C4-2B (cell line): ENCODE data around the gene GABRA6.

ENCODE experiments used
- H3K27ac ChIP-seq: fragments of 450-650 bp; 2 replicates; pipeline ENCODE4 v1.5.1; 2017
- ZFX ChIP-seq: fragments of 450-650 bp; IDR thresholded peaks from 2 replicates; pipeline ENCODE4 v1.6.1; 2017
- TF ChIP-seq, protein P1 (sequence below): fragments of 450-650 bp; conservative IDR thresholded peaks from 2 replicates; pipeline ENCODE4 v1.5.1; 2017; ENCODE audit warnings: mild to moderate bottlenecking

GABRA6 gene

DNA sequence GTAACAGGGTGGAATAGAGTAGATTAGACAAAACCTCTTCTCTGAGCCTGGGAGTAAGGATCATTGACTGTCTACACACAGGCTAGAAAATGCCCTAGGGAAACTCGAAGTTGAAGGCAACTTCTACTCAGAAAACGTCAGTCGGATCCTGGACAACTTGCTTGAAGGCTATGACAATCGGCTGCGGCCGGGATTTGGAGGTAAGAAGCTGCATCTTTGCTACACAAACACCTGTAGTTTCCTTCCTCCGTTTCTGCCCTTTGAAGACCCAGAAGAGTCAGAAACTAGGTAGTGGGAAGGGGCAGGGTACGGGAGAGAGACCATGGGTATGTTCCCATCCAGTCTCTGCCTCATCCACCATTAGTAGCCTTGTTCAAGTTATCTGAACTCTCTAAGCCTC is 628 bp downstream of the GABRA6 start:
- no peak overlapping the region for H3K27ac ChIP-seq
- TF ChIP-seq, protein P1, sequence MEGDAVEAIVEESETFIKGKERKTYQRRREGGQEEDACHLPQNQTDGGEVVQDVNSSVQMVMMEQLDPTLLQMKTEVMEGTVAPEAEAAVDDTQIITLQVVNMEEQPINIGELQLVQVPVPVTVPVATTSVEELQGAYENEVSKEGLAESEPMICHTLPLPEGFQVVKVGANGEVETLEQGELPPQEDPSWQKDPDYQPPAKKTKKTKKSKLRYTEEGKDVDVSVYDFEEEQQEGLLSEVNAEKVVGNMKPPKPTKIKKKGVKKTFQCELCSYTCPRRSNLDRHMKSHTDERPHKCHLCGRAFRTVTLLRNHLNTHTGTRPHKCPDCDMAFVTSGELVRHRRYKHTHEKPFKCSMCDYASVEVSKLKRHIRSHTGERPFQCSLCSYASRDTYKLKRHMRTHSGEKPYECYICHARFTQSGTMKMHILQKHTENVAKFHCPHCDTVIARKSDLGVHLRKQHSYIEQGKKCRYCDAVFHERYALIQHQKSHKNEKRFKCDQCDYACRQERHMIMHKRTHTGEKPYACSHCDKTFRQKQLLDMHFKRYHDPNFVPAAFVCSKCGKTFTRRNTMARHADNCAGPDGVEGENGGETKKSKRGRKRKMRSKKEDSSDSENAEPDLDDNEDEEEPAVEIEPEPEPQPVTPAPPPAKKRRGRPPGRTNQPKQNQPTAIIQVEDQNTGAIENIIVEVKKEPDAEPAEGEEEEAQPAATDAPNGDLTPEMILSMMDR: no peak
- no peak for TF ChIP-seq ZFX

DNA sequence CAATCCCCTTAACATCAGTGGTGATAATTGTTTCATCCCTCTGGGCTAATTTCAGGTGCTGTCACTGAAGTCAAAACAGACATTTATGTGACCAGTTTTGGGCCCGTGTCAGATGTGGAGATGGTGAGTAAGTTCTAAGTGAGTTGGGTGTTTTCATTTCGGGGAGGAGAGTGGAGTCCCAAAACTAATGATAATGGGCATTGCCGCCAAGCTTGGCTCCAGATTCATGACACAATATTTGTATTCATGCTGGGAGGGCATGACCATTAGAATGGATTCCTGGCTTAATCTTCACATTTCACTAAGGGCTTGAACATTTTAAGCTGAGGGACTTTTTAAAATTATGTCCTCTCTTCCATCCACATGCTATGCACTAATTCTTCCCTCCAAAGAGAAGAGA is 1.4 kb downstream of the GABRA6 start:
- TF ChIP-seq ZFX: no peak
- TF ChIP-seq, protein P1: no peak
- no peak overlapping the region for H3K27ac ChIP-seq

DNA sequence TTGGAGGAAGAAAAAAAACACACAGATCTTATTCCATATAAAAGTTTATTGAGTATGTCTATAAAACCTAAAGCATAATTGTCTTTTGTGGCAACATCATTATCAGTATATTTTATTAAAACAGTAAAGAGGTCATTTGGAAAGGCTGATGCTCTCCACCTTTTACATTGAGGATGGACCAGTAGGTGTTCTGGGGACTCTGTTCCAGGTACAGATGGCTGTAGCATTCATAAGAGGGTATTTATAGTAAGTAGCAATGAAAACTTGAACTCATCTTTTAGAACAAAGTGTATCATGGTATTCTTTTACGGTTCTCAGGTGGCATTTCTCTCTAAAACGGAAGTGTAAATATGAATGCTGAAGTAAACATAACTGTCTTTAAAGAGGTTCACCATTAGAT is 1.8 kb downstream of the GABRA6 start:
- no peak overlapping the region for H3K27ac ChIP-seq
- TF ChIP-seq, protein P1: no peak
- TF ChIP-seq ZFX: no peak

DNA sequence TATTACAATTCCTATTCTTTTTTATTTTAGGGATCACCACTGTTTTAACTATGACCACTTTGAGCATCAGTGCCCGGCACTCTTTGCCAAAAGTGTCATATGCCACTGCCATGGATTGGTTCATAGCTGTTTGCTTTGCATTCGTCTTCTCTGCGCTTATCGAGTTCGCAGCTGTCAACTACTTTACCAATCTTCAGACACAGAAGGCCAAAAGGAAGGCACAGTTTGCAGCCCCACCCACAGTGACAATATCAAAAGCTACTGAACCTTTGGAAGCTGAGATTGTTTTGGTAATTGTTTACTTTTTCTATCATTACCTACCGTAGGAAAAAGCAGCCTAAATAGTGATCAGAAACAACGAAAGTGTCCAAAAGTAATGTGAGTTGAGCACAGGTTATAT is 6.4 kb downstream of the GABRA6 start:
- no peak overlapping the region for H3K27ac ChIP-seq
- TF ChIP-seq ZFX: no peak
- TF ChIP-seq, protein P1: no peak

DNA sequence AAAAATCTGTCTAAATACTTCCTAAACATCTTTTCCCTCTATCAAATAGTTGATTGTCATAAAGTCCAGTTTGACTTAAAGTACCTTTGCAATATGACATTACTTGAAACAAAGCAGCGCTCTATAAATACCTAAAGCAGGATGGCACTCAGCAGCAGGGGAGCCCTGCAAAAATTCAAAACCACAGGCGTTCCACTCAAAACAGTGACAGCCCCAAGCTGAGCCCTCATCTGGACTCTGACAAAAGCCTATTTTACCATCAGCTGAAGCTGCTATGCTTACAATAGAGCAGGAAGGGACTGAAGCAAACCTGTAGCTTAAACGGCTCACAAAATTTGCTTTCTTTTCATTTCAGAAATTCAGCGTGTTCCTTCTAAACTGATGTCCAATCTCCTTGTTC is 11.5 kb downstream of the GABRA6 start:
- TF ChIP-seq, protein P1: no peak
- TF ChIP-seq ZFX: no peak
- H3K27ac ChIP-seq: no peak overlapping the region

DNA sequence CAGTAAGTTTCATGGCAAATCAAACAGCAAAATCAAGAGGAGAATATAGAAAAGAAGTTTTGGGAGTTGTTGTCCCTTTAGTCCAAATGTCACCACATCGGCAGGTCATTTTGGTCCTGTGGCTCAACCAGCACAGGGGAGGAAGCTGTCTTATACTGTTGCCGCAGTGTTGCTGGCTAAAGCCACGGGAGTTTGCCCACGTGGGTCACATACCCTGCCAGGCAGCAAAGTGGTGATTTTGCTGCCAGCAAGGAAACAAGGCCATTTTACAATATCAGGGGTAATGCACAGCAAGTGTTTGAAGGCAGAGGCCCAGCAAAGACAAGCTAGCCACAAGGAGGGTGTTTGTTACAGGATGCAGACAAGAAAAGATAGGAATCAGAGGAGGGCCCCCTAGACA is 14.5 kb downstream of the GABRA6 start:
- no peak for TF ChIP-seq ZFX
- TF ChIP-seq, protein P1: no peak

DNA sequence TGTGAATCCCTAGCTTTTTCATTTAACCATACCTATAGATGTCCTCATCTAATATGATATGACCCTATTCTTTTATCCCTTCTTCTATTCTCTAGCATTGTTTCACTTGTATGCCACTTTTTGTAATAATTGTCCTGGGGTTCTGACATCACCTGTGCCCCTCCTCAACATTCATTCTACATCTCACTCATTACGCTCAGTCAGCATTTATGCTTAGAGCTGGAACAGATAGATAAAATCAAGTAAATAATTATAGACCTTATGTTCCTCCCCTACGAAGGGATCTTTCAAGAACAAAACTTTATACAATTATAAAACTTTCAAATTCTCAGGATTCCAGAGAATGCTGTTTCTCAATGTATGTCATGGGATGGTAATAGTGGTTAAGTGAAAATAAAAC is 18.0 kb downstream of the GABRA6 start:
- H3K27ac ChIP-seq: no peak overlapping the region
- no peak for TF ChIP-seq ZFX
- TF ChIP-seq, protein P1: no peak

More for the DNA sequence above, 14.5 kb downstream of the GABRA6 start:
- no peak overlapping the region for H3K27ac ChIP-seq
